HepG2 (cell line): Measurements from ENCODE around the gene ARHGAP5. TPM values are rescaled to one million over a fixed set of nuclear protein-coding genes. Genes with fewer than 3 reads are reported as not detected.

ENCODE experiments used
- BHLHE40 ChIP-seq: IDR thresholded peaks from 2 replicates; pipeline ENCODE4 v1.6.1; 2011; ENCODE audit warnings: low read length, improper control_type of control experiment
- FOXJ3 ChIP-seq: sonication (generic); formaldehyde crosslinking; IDR thresholded peaks from 2 replicates; pipeline ENCODE4 v1.4.0; 2020; ENCODE audit warnings: missing genetic modification reagents, mild to moderate bottlenecking, borderline replicate concordance
- GPN1 ChIP-seq: sonication (generic); formaldehyde crosslinking; IDR thresholded peaks from 2 replicates; pipeline ENCODE4 v1.5.1; 2020; ENCODE audit warnings: missing genetic modification reagents, borderline replicate concordance
- HES4 ChIP-seq: sonication (generic); formaldehyde crosslinking; IDR thresholded peaks from 2 replicates; pipeline ENCODE4 v1.9.0; 2021; ENCODE audit warnings: mild to moderate bottlenecking, missing genetic modification reagents, borderline replicate concordance
- HMG20A ChIP-seq: IDR thresholded peaks from 2 replicates; pipeline ENCODE4 v1.6.1; 2016; ENCODE audit warnings: borderline replicate concordance
- IKZF4 ChIP-seq: sonication (generic); formaldehyde crosslinking; IDR thresholded peaks from 2 replicates; pipeline ENCODE4 v1.5.1; 2020; ENCODE audit warnings: borderline replicate concordance, mild to moderate bottlenecking, low read depth, missing genetic modification reagents; ENCODE audit errors: not compliant biosample characterization
- IRF2 ChIP-seq: IDR thresholded peaks from 2 replicates; pipeline ENCODE4 v1.6.1; 2018; ENCODE audit warnings: missing genetic modification reagents, missing compliant biosample characterization
- KMT2A ChIP-seq: sonication (generic); formaldehyde crosslinking; IDR thresholded peaks from 2 replicates; pipeline ENCODE4 v1.4.0; 2020; ENCODE audit warnings: missing genetic modification reagents
- KMT2B ChIP-seq: IDR thresholded peaks from 2 replicates; pipeline ENCODE4 v1.6.1; 2016; ENCODE audit warnings: missing genetic modification reagents, missing compliant biosample characterization
- MED8 ChIP-seq: sonication (generic); formaldehyde crosslinking; IDR thresholded peaks from 2 replicates; pipeline ENCODE4 v1.8.1; 2023; ENCODE audit warnings: mild to moderate bottlenecking, missing genetic modification reagents; ENCODE audit not compliant: insufficient replicate concordance
- MIXL1 ChIP-seq: IDR thresholded peaks from 2 replicates; pipeline ENCODE4 v1.6.1; 2016
- NFIC ChIP-seq: IDR thresholded peaks from 2 replicates; pipeline ENCODE4 v1.6.1; 2012; ENCODE audit warnings: mild to moderate bottlenecking, low read length, inconsistent platforms
- NRL ChIP-seq: sonication (generic); formaldehyde crosslinking; IDR thresholded peaks from 2 replicates; pipeline ENCODE4 v1.5.0; 2020; ENCODE audit warnings: missing genetic modification reagents, mild to moderate bottlenecking, moderate library complexity, borderline replicate concordance
- RARG ChIP-seq: sonication (generic); formaldehyde crosslinking; IDR thresholded peaks from 2 replicates; pipeline ENCODE4 v1.4.0; 2020; ENCODE audit warnings: low read depth, mild to moderate bottlenecking, missing genetic modification reagents
- SMYD3 ChIP-seq: sonication (generic); formaldehyde crosslinking; IDR thresholded peaks from 2 replicates; pipeline ENCODE4 v1.8.1; 2023; ENCODE audit warnings: mild to moderate bottlenecking, missing genetic modification reagents
- SNRNP70 ChIP-seq: fragments of 200-400 bp; formaldehyde crosslinking; IDR thresholded peaks from 2 replicates; pipeline ENCODE4 v1.6.1; 2017; ENCODE audit warnings: mild to moderate bottlenecking, low read depth, low read length, moderate library complexity
- TAF1 ChIP-seq: sonication (generic); formaldehyde crosslinking; IDR thresholded peaks from 2 replicates; pipeline ENCODE4 v1.4.0; 2020; ENCODE audit warnings: missing genetic modification reagents
- TEAD3 ChIP-seq: optimal IDR thresholded peaks from 2 replicates; pipeline ENCODE3; 2016; ENCODE audit warnings: borderline replicate concordance
- U2AF2 ChIP-seq: fragments of 200-400 bp; formaldehyde crosslinking; IDR thresholded peaks from 2 replicates; pipeline ENCODE4 v1.6.1; 2017; ENCODE audit warnings: low read depth, mild to moderate bottlenecking, low read length
- ZEB1 ChIP-seq: IDR thresholded peaks from 2 replicates; pipeline ENCODE4 v1.6.1; 2012; ENCODE audit warnings: mild to moderate bottlenecking, low read depth, inconsistent platforms; ENCODE audit not compliant: insufficient replicate concordance
- ZFP1 ChIP-seq: IDR thresholded peaks from 2 replicates; pipeline ENCODE4 v1.6.1; 2016
- ZNF160 ChIP-seq: sonication (generic); formaldehyde crosslinking; IDR thresholded peaks from 2 replicates; pipeline ENCODE4 v1.8.0; 2022; ENCODE audit warnings: mild to moderate bottlenecking, inconsistent platforms, missing genetic modification reagents
- ZNF256 ChIP-seq: sonication (generic); formaldehyde crosslinking; conservative IDR thresholded peaks from 2 replicates; pipeline ENCODE4 v1.4.0; 2020; ENCODE audit warnings: missing genetic modification reagents
- ZNF263 ChIP-seq: sonication (generic); formaldehyde crosslinking; IDR thresholded peaks from 2 replicates; pipeline ENCODE4 v1.4.0; 2020; ENCODE audit warnings: missing genetic modification reagents
- ZNF333 ChIP-seq: sonication (generic); formaldehyde crosslinking; IDR thresholded peaks from 2 replicates; pipeline ENCODE4 v1.4.0; 2020; ENCODE audit warnings: mild to moderate bottlenecking, missing genetic modification reagents, borderline replicate concordance
- ZNF670 ChIP-seq: sonication (generic); formaldehyde crosslinking; IDR thresholded peaks from 2 replicates; pipeline ENCODE4 v1.8.0; 2022; ENCODE audit warnings: mild to moderate bottlenecking, missing genetic modification reagents, borderline replicate concordance
- ZNF672 ChIP-seq: sonication (generic); formaldehyde crosslinking; IDR thresholded peaks from 2 replicates; pipeline ENCODE4 v1.8.1; 2022; ENCODE audit warnings: missing genetic modification reagents
- ZSCAN30 ChIP-seq: sonication (generic); formaldehyde crosslinking; IDR thresholded peaks from 2 replicates; pipeline ENCODE4 v1.5.0; 2020; ENCODE audit warnings: mild to moderate bottlenecking, missing genetic modification reagents
- polyA plus RNA-seq, 8 experiments: library from polyadenylated mRNA; depleted of rRNA in 3 of 8; stranded (reverse) in 7 of 8; unstranded in 1 of 8; fragments of >200 nt; fragmentation: Illumina TruSeq in 4 of 8; extraction: Trizol in 4 of 8; gene quantifications; 2 replicates each; pipeline versions ENCODE4 v1.2.1 to v1.2.3, GENCODE V29; 2011 to 2016; ENCODE audit warnings: low read depth in 4 of 8, missing spikeins in 1 of 8, mixed read lengths in 1 of 8; ENCODE audit not compliant: insufficient read depth in 1 of 8
- total RNA-seq, 5 experiments: library from RNA; depleted of rRNA; stranded (reverse); fragments of >200 nt; fragmentation: Illumina TruSeq; extraction: Trizol; gene quantifications; 2 replicates each; pipeline ENCODE4 v1.2.3, GENCODE V29; 2016; ENCODE audit warnings: low read depth in 1 of 5
- TF ChIP-seq, protein P1 (sequence below): IDR thresholded peaks from 2 replicates; pipeline ENCODE4 v1.6.1; 2016
- TF ChIP-seq, protein P2 (sequence below): sonication (generic); formaldehyde crosslinking; IDR thresholded peaks from 2 replicates; pipeline ENCODE4 v1.5.0; 2020; ENCODE audit warnings: mild to moderate bottlenecking, missing genetic modification reagents, borderline replicate concordance
- TF ChIP-seq, protein P3 (sequence below): sonication (generic); formaldehyde crosslinking; IDR thresholded peaks from 2 replicates; pipeline ENCODE4 v1.4.0; 2020; ENCODE audit warnings: missing genetic modification reagents

The ARHGAP5 gene
- total and polyA plus RNA-seq, 2 of the 13 experiments (the other 11 are each of a cell fraction or from before 2014, with no cell fraction given), result 33.7 to 144 TPM

DNA sequence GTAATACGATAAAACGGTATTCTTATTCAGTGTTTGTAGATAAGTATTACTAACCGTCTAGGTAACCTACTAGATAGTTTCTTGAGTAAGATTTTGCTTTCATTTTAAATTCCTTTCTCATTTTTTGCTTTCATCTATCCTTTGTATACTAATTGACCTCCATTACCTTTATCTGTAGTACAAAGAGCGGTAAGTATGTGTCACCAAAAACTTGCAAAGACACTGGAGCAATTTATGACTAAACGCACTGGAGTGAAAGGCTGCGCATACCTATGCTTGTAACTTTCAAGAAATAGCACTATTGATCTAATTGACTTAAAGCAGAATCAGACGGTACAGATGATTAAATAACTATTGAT lies 1.7 kb downstream of the ARHGAP5 start (continued):
- TF ChIP-seq, protein P1, sequence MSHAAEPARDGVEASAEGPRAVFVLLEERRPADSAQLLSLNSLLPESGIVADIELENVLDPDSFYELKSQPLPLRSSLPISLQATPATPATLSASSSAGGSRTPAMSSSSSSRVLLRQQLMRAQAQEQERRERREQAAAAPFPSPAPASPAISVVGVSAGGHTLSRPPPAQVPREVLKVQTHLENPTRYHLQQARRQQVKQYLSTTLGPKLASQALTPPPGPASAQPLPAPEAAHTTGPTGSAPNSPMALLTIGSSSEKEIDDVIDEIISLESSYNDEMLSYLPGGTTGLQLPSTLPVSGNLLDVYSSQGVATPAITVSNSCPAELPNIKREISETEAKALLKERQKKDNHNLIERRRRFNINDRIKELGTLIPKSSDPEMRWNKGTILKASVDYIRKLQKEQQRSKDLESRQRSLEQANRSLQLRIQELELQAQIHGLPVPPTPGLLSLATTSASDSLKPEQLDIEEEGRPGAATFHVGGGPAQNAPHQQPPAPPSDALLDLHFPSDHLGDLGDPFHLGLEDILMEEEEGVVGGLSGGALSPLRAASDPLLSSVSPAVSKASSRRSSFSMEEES, result no peak
- TF ChIP-seq SMYD3 (CRISPR knock-in tag), result no peak
- no peak for TF ChIP-seq NFIC
- no peak for TF ChIP-seq TAF1 (CRISPR knock-in tag)
- TF ChIP-seq FOXJ3 (CRISPR knock-in tag), result no peak
- TF ChIP-seq BHLHE40, result no peak
- no peak for TF ChIP-seq ZNF160 (CRISPR knock-in tag)
- TF ChIP-seq HES4 (CRISPR knock-in tag), result no peak
- TF ChIP-seq IRF2 (CRISPR knock-in tag), result no peak
- TF ChIP-seq ZFP1 (CRISPR knock-in tag), result peak; percentile 58; the same call in 1 of the 2 replicates
- TF ChIP-seq MIXL1, result peak; percentile 64
- no peak for TF ChIP-seq SNRNP70
- no peak for TF ChIP-seq ZNF670 (CRISPR knock-in tag)
- no peak for TF ChIP-seq ZNF256
- 0 out of 2 replicates have a peak, but pooled peaks have one; percentile 25 for TF ChIP-seq HMG20A
- TF ChIP-seq ZEB1, result no peak
- TF ChIP-seq, protein P2, sequence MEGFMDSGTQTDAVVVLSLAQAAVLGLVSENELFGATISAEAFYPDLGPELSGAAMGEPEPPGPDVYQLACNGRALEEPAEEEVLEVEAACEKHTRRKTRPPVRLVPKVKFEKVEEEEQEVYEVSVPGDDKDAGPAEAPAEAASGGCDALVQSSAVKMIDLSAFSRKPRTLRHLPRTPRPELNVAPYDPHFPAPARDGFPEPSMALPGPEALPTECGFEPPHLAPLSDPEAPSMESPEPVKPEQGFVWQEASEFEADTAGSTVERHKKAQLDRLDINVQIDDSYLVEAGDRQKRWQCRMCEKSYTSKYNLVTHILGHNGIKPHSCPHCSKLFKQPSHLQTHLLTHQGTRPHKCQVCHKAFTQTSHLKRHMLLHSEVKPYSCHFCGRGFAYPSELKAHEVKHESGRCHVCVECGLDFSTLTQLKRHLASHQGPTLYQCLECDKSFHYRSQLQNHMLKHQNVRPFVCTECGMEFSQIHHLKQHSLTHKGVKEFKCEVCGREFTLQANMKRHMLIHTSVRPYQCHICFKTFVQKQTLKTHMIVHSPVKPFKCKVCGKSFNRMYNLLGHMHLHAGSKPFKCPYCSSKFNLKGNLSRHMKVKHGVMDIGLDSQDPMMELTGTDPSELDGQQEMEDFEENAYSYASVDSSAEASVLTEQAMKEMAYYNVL (CRISPR knock-in tag), result no peak
- TF ChIP-seq ZSCAN30 (CRISPR knock-in tag), result no peak
- no peak for TF ChIP-seq MED8 (CRISPR knock-in tag)
- TF ChIP-seq GPN1, result no peak
- peak; percentile 79 for TF ChIP-seq TEAD3
- no peak for TF ChIP-seq ZNF333
- no peak for TF ChIP-seq IKZF4 (CRISPR knock-in tag)
- TF ChIP-seq ZNF672 (CRISPR knock-in tag), result no peak
- TF ChIP-seq RARG (CRISPR knock-in tag), result 0 out of 2 replicates have a peak, but pooled peaks have one; percentile 11
- TF ChIP-seq U2AF2, result no peak
- no peak for TF ChIP-seq KMT2B (CRISPR knock-in tag)
- TF ChIP-seq, protein P3, sequence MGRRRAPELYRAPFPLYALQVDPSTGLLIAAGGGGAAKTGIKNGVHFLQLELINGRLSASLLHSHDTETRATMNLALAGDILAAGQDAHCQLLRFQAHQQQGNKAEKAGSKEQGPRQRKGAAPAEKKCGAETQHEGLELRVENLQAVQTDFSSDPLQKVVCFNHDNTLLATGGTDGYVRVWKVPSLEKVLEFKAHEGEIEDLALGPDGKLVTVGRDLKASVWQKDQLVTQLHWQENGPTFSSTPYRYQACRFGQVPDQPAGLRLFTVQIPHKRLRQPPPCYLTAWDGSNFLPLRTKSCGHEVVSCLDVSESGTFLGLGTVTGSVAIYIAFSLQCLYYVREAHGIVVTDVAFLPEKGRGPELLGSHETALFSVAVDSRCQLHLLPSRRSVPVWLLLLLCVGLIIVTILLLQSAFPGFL (CRISPR knock-in tag), result no peak
- no peak for TF ChIP-seq ZNF263 (CRISPR knock-in tag)
- no peak for TF ChIP-seq NRL
- TF ChIP-seq KMT2A, result peak; percentile 86; the same call in 1 of the 2 replicates
